PC-9 (cell line): ENCODE data around the gene SDF2. TPM values are rescaled to one million over a fixed set of nuclear protein-coding genes. Genes with fewer than 3 reads are reported as not detected.

ENCODE experiments used
- BruUV-seq: library from RNA; stranded (reverse); fragments of 400-500 nt; replicated peaks from 2 replicates; lab custom pipeline; 2021; lab: Mats Ljungman, UMichigan
- CTCF ChIA-PET: fragments of 300-600 bp; sonication (Branson Sonifier 250); formaldehyde crosslinking; loops from one replicate; lab custom pipeline; 2022; ENCODE audit warnings: antibody characterized with exemption; lab: Charles Lee
- POLR2A ChIA-PET: fragments of 300-600 bp; sonication (Branson Sonifier 250); formaldehyde crosslinking; loops from one replicate; lab custom pipeline; 2022; ENCODE audit warnings: antibody characterized with exemption; ENCODE audit not compliant: unreplicated experiment; lab: Charles Lee
- DNase-seq, 2 experiments: peaks; one replicate each; pipeline versions ENCODE4 v3.0.0 to v3.0.0-alpha.2; 2015 to 2022; ENCODE audit warnings: mixed read lengths in 1 of 2
- H2AFZ ChIP-seq: fragments of 200-600 bp; sonication (generic); 2 replicates; pipeline ENCODE4 v1.8.1; 2017; ENCODE audit warnings: antibody characterized with exemption
- H3F3A ChIP-seq: fragments of 200-600 bp; sonication (generic); 2 replicates; pipeline ENCODE4 v1.8.1; 2017; ENCODE audit warnings: antibody characterized with exemption, mild to moderate bottlenecking, low read depth; ENCODE audit not compliant: insufficient read depth
- H3K27ac ChIP-seq: fragments of 200-600 bp; sonication (generic); 2 replicates; pipeline ENCODE4 v1.6.1; 2016; ENCODE audit warnings: mixed run types
- H3K27me3 ChIP-seq: fragments of 200-600 bp; sonication (generic); 2 replicates; pipeline ENCODE4 v1.6.1; 2016; ENCODE audit warnings: low read depth, mixed run types; ENCODE audit not compliant: insufficient read depth
- H3K36me3 ChIP-seq: fragments of 200-600 bp; sonication (generic); 2 replicates; pipeline ENCODE4 v1.6.1; 2016; ENCODE audit warnings: low read depth, mixed run types
- H3K4me1 ChIP-seq: fragments of 200-600 bp; sonication (generic); replicated peaks from 2 replicates; pipeline ENCODE4 v1.6.1; 2016; ENCODE audit warnings: mixed run types; ENCODE audit not compliant: insufficient read depth
- H3K4me2 ChIP-seq: fragments of 200-600 bp; sonication (generic); 2 replicates; pipeline ENCODE4 v1.6.1; 2017; ENCODE audit warnings: mixed run types
- H3K4me3 ChIP-seq: fragments of 200-600 bp; sonication (generic); 2 replicates; pipeline ENCODE4 v1.6.1; 2016; ENCODE audit warnings: mixed run types
- H3K79me2 ChIP-seq: fragments of 200-600 bp; sonication (generic); 2 replicates; pipeline ENCODE4 v1.6.1; 2017; ENCODE audit warnings: low read depth, mixed run types
- H3K9me2 ChIP-seq: fragments of 200-600 bp; sonication (generic); 2 replicates; pipeline ENCODE4 v1.8.1; 2017; ENCODE audit warnings: mild to moderate bottlenecking; ENCODE audit not compliant: insufficient read depth
- H3K9me3 ChIP-seq: fragments of 200-600 bp; sonication (generic); 2 replicates; pipeline ENCODE4 v1.8.1; 2016; ENCODE audit warnings: low read depth; ENCODE audit not compliant: insufficient read depth
- H4K20me1 ChIP-seq: fragments of 200-600 bp; sonication (generic); 2 replicates; pipeline ENCODE4 v1.8.1; 2017; ENCODE audit not compliant: insufficient read depth
- EZH2 ChIP-seq: fragments of 200-600 bp; sonication (generic); IDR thresholded peaks from 2 replicates; pipeline ENCODE4 v1.8.0; 2017; ENCODE audit warnings: antibody characterized with exemption, low read depth
- intact Hi-C: fragments of 100-400 bp; cut with micrococcal nuclease; formaldehyde crosslinking; loops from one replicate; pipeline ENCODE4 v1.10.0; 2022; ENCODE audit not compliant: unreplicated experiment
- total RNA-seq: library from RNA; stranded (reverse); gene quantifications from 2 replicates; pipeline ENCODE4 v1.2.3, GENCODE V29; 2021
- TF ChIP-seq, protein P1 (sequence below): fragments of 200-600 bp; sonication (generic); conservative IDR thresholded peaks from 2 replicates; pipeline ENCODE4 v1.6.1; 2017; ENCODE audit warnings: mixed run types, antibody characterized with exemption, mild to moderate bottlenecking, moderate library complexity

Gene SDF2
- total RNA-seq, 1 experiment from 2014 or later, result 43.7 TPM

GRCh38 chr17:28644787-28645575, 16.7 kb downstream of the SDF2 start, which contains the start of gene BLTP2:
Gene BLTP2, minus strand, starts transcription at chr17:28645158. Its CDS starts 102 bp downstream, at chr17:28645056.
- intact Hi-C loops, result loop anchor here (5.0 kb wide), 3 partner anchors 107 to 472 kb away; partner anchors contain the start of gene DHRS13

GRCh38 chr17:28643983-28644786, 17.5 kb downstream of the SDF2 start:
- Histone ChIP-seq H2AFZ (peak overlapping the region; percentile 92), H3K27me3 (no peaks in the 10 kb centered on the region), H3K4me2 (peak overlapping the region; percentile 99), H3K9me3 (no peaks in the 10 kb centered on the region), H3K9me2 (no peaks in the 10 kb centered on the region), H3F3A (peaks cover 21% of the 10 kb centered on the region), H3K36me3 (peaks cover 30% of the 10 kb centered on the region; the same call in 1 of the 2 replicates), H3K4me3 (peak overlapping the region; percentile 91), H3K27ac (no peak overlapping the region), H3K79me2 (peaks cover 24% of the 10 kb centered on the region), H4K20me1 (peaks cover 15% of the 10 kb centered on the region), H3K4me1 (peaks cover 17% of the 10 kb centered on the region)
- ChIA-PET POLR2A (interaction anchor here (0.6 to 0.7 kb wide), 5 partner anchors 24 to 1351 kb away, joined by 3 to 12 read pairs (median 3); partner anchors contain the start of gene PROCA1), CTCF (interaction anchor here (0.6 to 1.1 kb wide), 3 partner anchors 67 to 91 kb away, joined by 3 to 4 read pairs (median 3); no protein-coding TSS in a partner anchor)
- TF ChIP-seq EZH2, result no peak
- TF ChIP-seq, protein P1, sequence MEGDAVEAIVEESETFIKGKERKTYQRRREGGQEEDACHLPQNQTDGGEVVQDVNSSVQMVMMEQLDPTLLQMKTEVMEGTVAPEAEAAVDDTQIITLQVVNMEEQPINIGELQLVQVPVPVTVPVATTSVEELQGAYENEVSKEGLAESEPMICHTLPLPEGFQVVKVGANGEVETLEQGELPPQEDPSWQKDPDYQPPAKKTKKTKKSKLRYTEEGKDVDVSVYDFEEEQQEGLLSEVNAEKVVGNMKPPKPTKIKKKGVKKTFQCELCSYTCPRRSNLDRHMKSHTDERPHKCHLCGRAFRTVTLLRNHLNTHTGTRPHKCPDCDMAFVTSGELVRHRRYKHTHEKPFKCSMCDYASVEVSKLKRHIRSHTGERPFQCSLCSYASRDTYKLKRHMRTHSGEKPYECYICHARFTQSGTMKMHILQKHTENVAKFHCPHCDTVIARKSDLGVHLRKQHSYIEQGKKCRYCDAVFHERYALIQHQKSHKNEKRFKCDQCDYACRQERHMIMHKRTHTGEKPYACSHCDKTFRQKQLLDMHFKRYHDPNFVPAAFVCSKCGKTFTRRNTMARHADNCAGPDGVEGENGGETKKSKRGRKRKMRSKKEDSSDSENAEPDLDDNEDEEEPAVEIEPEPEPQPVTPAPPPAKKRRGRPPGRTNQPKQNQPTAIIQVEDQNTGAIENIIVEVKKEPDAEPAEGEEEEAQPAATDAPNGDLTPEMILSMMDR, result peak; percentile 69
- DNase-seq, result peak; percentile 54 to 60
- intact Hi-C loops, result no loop called here
- TSS peak; percentile 37 for BruUV-seq

More at GRCh38 chr17:28644787-28645575, 16.7 kb downstream of the SDF2 start, which contains the start of gene BLTP2:
- DNase-seq, result peak; percentile 85 to 93
- H3K4me2 ChIP-seq, result peak within 1 kb of the TSS; percentile 99
- no peaks in the 10 kb centered on the region for H3K9me3 ChIP-seq
- peaks cover 21% of the 10 kb centered on the region for H3F3A ChIP-seq
- H3K9me2 ChIP-seq, result no peaks in the 10 kb centered on the region
- CTCF ChIA-PET, result interaction anchor here (0.6 to 2.9 kb wide), 6 partner anchors 31 to 464 kb away, joined by 3 to 14 read pairs (median 4); partner anchors contain the start of gene TLCD1
- H3K27ac ChIP-seq, result peak within 1 kb of the TSS; percentile 31; the same call in 1 of the 2 replicates
- peaks cover 15% of the 10 kb centered on the region for H4K20me1 ChIP-seq
- peaks cover 24% of the 10 kb centered on the region for H3K79me2 ChIP-seq
- peak within 1 kb of the TSS; percentile 92 for H2AFZ ChIP-seq
- peak within 1 kb of the TSS; percentile 91 for H3K4me3 ChIP-seq
- TF ChIP-seq, protein P1, result no peak
- TF ChIP-seq EZH2, result no peak
- H3K4me1 ChIP-seq, result peaks cover 17% of the 10 kb centered on the region
- H3K27me3 ChIP-seq, result no peaks in the 10 kb centered on the region
- peaks cover 30% of the 10 kb centered on the region; the same call in 1 of the 2 replicates for H3K36me3 ChIP-seq
- no TSS peak for BruUV-seq
- POLR2A ChIA-PET, result interaction anchor here (0.6 kb wide), 2 partner anchors 13 to 23 kb away, joined by 4 to 12 read pairs; no protein-coding TSS in a partner anchor

DNA sequence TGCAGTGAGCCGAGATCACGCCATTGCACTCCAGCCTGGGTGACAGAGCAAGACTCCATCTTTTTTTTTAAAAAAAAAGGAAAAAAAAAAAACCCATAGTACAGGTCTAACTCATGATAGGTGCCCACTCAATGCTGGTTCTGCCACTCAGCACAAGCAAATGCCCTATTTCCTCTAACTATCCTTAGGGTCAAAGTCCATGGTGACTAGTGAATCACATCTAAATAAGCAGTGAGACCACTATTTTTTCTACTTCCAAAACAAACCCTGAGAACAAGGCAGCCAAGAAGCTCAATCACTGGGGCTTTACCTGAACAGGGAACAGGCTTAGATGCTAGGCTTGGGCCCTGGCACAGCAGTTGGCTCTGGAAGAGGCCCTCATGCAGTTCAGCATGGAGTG, 20.1 kb downstream of the SDF2 start:
- H2AFZ ChIP-seq, result no peak overlapping the region
- TF ChIP-seq, protein P1, result no peak

More for the DNA sequence above, 20.1 kb downstream of the SDF2 start:
- Histone ChIP-seq H3F3A (peaks cover 12% of the 10 kb centered on the region), H3K9me2 (no peaks in the 10 kb centered on the region), H3K9me3 (no peaks in the 10 kb centered on the region), H4K20me1 (peaks cover 15% of the 10 kb centered on the region), H3K4me2 (no peak overlapping the region), H3K27ac (no peak overlapping the region), H3K36me3 (peaks cover 44% of the 10 kb centered on the region), H3K4me1 (peaks cover 15% of the 10 kb centered on the region), H3K4me3 (no peak overlapping the region), H3K27me3 (no peaks in the 10 kb centered on the region), H3K79me2 (peaks cover 24% of the 10 kb centered on the region)
- DNase-seq, result no peak
- ChIA-PET CTCF (interaction anchor here (0.7 kb wide), 1 partner anchor 47 kb away, joined by 3 read pairs; no protein-coding TSS in a partner anchor), POLR2A (no interaction called here)
- intact Hi-C loops, result no loop called here
- no TSS peak for BruUV-seq
